GM12865 (cell line): ENCODE data around the gene SNRPA.
"Not testable (repeated sequence)": the region's sequence is repeated elsewhere in the genome, so short reads cannot be mapped to it uniquely, and the experiment has no call there.

Experiments
- DNase-seq: peaks from one replicate; pipeline ENCODE4 v3.0.0; 2010; ENCODE audit warnings: low read depth
- H3K4me3 ChIP-seq: 2 replicates; pipeline ENCODE4 v1.5.1; 2011; ENCODE audit warnings: mild to moderate bottlenecking, low read depth, low read length, control low read depth
- TF ChIP-seq, protein P1 (sequence below): IDR thresholded peaks from 2 replicates; pipeline ENCODE4 v1.5.1; 2011; ENCODE audit warnings: low read length, control low read depth, low read depth, inconsistent platforms; ENCODE audit not compliant: insufficient read depth; ENCODE audit errors: missing control alignments

Gene SNRPA

DNA sequence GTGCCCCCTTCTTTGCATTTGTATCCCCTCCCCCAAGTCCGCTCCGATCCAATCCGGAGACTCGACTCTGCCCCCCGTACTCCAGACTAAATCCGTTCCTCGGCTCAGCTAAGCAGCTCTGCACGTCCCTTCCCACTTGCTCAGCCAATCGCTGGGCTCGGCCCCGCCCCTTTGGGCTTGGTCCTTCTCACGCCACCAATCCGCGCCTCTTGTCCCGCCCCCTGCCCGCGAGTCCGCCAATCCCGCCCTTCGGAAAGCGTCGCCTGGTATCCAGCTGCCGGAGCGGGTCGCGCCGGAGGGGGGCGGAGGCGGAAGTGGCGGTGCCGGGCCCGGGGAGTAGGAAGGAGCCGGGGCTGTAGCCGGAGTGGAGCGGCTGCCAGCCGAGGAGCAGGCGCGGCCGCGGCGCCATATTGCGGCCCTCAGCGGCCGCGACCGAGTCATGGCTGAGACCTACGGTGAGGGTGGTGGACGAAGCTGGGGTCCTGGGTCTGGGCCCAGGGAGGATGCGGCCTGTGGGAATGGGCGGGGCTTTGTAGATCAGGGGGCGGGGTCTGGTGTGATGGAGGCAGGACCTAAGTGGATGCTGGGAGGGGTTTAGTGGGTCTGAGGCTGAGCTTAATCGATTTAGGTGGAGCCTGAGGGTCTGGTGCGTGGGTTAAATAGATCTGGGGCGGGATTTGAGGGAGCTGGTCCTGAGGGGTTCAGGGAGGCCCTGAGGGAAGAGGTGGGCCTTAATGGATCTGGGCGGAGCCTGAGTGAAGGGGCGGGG, 27.1 kb downstream of the SNRPA start, which contains the start of gene RAB4B:
TSS of gene RAB4B (plus strand) at position 311 of the 769 bp plus-strand sequence. CDS start at position 440, 129 bp downstream.
- TF ChIP-seq, protein P1, sequence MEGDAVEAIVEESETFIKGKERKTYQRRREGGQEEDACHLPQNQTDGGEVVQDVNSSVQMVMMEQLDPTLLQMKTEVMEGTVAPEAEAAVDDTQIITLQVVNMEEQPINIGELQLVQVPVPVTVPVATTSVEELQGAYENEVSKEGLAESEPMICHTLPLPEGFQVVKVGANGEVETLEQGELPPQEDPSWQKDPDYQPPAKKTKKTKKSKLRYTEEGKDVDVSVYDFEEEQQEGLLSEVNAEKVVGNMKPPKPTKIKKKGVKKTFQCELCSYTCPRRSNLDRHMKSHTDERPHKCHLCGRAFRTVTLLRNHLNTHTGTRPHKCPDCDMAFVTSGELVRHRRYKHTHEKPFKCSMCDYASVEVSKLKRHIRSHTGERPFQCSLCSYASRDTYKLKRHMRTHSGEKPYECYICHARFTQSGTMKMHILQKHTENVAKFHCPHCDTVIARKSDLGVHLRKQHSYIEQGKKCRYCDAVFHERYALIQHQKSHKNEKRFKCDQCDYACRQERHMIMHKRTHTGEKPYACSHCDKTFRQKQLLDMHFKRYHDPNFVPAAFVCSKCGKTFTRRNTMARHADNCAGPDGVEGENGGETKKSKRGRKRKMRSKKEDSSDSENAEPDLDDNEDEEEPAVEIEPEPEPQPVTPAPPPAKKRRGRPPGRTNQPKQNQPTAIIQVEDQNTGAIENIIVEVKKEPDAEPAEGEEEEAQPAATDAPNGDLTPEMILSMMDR = no peak
- peak within 1 kb of the TSS; percentile 49 for H3K4me3 ChIP-seq
- DNase-seq = peak; percentile 100

DNA sequence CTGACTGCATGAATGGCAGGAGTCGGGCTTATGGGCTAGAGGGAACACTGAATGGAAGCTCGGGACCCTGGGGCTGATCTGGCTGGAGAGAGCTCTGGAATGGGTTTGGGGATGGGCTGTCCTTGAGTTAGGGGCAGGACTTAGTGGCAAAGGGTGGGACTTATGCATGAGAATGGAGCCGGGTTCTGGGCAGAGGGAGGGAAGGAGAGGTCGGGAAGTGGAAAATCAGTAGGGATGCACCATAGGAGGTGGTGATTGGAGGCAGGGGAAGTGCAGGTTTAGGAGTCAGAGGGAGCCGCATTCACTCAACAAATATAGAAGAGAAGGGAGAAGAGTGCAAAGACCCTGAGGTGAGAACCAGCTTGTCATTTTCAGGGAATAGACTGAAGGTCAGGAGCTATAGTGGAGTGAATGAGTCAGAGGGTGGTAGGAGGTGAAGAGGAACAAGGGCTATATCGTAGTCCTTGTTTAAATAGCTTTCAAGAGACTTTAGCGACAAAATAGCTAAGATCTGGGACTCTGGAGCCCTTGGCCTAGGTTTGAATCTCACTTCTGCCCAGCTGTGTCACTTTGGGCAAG, 27.8 kb downstream of the SNRPA start:
- TF ChIP-seq, protein P1 = no peak
- DNase-seq = no peak
- H3K4me3 ChIP-seq = peak overlapping the region; percentile 49

DNA sequence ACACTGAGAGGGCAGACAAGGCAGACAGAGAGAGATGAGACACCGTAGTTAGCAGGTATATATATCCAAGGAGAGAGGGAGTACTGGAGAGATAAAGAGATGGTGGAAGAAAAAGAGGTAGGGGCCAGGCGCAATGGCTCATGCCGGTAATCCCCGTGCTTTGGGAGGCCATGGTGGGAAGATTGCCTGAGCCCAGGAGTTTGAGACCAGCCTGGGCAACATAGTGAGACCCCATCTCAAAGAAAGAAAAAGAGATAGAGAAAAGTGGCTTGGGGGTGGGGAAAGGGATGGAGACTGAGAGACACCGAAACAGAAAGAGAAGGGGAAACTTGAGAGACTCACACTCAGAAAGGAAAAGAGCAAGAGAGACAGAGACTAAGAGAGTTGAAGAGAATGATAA, 29.6 kb downstream of the SNRPA start:
- no peak for DNase-seq
- no peak overlapping the region for H3K4me3 ChIP-seq
- TF ChIP-seq, protein P1 = no peak

DNA sequence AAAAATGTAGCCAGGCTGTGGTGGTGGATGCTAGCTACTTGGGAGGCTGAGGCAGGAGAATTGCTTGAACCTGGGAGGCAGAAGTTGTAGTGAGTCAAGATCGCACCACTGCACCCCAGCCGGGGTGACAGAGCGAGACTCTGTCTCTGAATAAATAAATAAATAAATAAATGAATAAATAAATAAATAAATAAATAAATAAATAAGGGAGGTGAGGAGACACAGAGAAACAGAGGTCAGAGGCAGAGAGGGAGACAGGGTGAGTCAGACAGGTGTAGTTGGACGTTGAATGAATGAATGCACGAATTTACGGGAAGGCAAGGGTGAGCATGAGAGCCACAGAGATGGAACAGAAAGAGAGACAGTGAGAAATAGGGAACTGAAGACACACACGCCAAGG, 30.1 kb downstream of the SNRPA start:
- no peak for DNase-seq
- no peak overlapping the region for H3K4me3 ChIP-seq
- TF ChIP-seq, protein P1 = no peak

DNA sequence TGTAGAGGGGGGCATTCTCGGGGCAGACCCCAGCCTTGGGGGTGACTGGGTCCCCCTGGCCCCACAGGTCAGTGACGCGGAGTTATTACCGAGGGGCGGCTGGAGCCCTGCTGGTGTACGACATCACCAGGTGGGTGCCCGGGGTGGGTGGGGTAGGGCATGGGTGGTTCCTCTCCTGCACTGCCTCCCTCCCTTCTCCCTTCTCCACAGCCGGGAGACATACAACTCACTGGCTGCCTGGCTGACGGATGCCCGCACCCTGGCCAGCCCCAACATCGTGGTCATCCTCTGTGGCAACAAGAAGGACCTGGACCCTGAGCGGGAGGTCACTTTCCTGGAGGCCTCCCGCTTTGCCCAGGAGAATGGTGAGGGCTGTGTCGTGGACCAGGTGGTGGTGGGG, 32.7 kb downstream of the SNRPA start:
- H3K4me3 ChIP-seq = no peak overlapping the region
- TF ChIP-seq, protein P1 = no peak
- DNase-seq = no peak

DNA sequence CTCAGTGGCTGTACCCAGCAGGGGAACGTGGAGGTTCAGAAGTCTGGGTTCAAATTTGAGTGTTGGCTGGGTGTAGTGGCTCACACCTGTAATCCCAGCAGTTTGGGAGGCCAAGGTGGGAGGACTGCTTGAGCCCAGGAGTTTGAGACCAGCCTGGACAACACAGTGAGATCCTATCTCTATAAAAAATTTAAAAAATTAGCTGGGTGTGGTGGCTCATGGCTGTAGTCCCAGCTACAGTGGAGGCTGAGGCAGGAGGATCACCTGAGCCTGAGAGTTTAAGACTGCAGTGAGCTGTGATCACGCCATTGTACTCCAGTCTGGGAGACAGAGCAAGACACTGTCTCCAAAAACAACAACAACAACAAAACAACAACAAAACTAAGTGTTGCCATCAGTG, 33.1 kb downstream of the SNRPA start:
- DNase-seq, H3K4me3 ChIP-seq: not testable (repeated sequence)

DNA sequence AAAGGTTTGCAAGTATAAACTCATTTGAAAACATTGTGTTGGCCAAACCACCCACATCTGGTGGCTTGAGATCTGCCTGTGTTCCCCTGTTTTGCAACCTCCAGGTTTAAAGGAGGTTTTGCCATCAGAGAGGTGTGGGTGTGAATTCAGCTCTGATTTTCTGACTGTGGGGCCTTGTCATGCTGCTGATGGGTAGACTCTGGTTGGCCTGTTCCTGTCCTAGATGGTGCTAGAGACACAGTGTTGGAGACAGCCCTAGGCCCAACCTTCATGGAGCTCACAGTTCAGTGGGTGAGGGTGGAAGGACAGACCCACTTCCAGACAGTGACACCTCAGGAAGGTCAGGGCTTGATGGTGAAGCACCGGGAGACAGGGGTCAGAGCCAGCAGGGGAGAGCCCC, 34.5 kb downstream of the SNRPA start:
- no peak for DNase-seq
- TF ChIP-seq, protein P1 = no peak
- H3K4me3 ChIP-seq = no peak overlapping the region
